GM19351 (cell line): ENCODE results near the gene MORF4L1.
"Not testable (repeated sequence)": the region's sequence is repeated elsewhere in the genome, so short reads cannot be mapped to it uniquely, and the experiment has no call there.

ENCODE experiments used
- ATAC-seq: cut with Tn5 transposase; IDR thresholded peaks from one replicate; pipeline ENCODE4 v1.9.1; 2021; ENCODE audit warnings: mild to moderate bottlenecking, moderate library complexity; ENCODE audit not compliant: unreplicated experiment

Gene MORF4L1

GRCh38 chr15:78855746-78856145 lies 16.9 kb upstream of the MORF4L1 start:
- ATAC-seq, result no peak

GRCh38 chr15:78859971-78860719 lies 12.5 kb upstream of the MORF4L1 start:
- ATAC-seq, result peak; percentile 83

- ATAC-seq, result not testable (repeated sequence)
These were observed 7.1 kb upstream of the MORF4L1 start for GRCh38 chr15:78865585-78865984.

GRCh38 chr15:78866031-78866430 lies 6.7 kb upstream of the MORF4L1 start:
- not testable (repeated sequence) for ATAC-seq

GRCh38 chr15:78866803-78867202 lies 5.9 kb upstream of the MORF4L1 start:
- ATAC-seq, result no peak

- ATAC-seq, result no peak
These were observed 4.3 kb upstream of the MORF4L1 start for GRCh38 chr15:78868366-78868765.

- not testable (repeated sequence) for ATAC-seq
These were observed 1.1 kb upstream of the MORF4L1 start for GRCh38 chr15:78871483-78872127.

- peak; percentile 62 for ATAC-seq
These were observed 492 bp downstream of the MORF4L1 start for GRCh38 chr15:78872972-78873792.

- ATAC-seq, result no peak
These were observed 1.4 kb downstream of the MORF4L1 start for GRCh38 chr15:78873793-78874765.

GRCh38 chr15:78875107-78875914 lies 2.6 kb downstream of the MORF4L1 start:
- no peak for ATAC-seq

- not testable (repeated sequence) for ATAC-seq
These were observed 4.3 kb downstream of the MORF4L1 start for GRCh38 chr15:78876954-78877353.

GRCh38 chr15:78878356-78878755 lies 5.7 kb downstream of the MORF4L1 start:
- ATAC-seq, result no peak

GRCh38 chr15:78879517-78880241 lies 7.0 kb downstream of the MORF4L1 start:
- no peak for ATAC-seq

- ATAC-seq, result no peak
These were observed 7.5 kb downstream of the MORF4L1 start for GRCh38 chr15:78880242-78880533.

GRCh38 chr15:78880813-78881212 lies 8.1 kb downstream of the MORF4L1 start:
- ATAC-seq, result no peak

- ATAC-seq, result no peak
These were observed 9.0 kb downstream of the MORF4L1 start for GRCh38 chr15:78881681-78882080.

GRCh38 chr15:78889000-78889399 lies 16.3 kb downstream of the MORF4L1 start:
- ATAC-seq, result no peak

GRCh38 chr15:78893538-78893937 lies 20.8 kb downstream of the MORF4L1 start:
- no peak for ATAC-seq

- no peak for ATAC-seq
These were observed 22.8 kb downstream of the MORF4L1 start for GRCh38 chr15:78895471-78895870.
